A549 (cell line): ENCODE data around the gene PBX4. TPM values are rescaled to one million over a fixed set of nuclear protein-coding genes. Genes with fewer than 3 reads are reported as not detected.

ENCODE experiments used
- ATAC-seq, 2 experiments: fragments of 200-7000 bp in 1 of 2; fragments of >200 bp in 1 of 2; cut with Nextera tagmentation in 1 of 2; cut with Tn5 transposase in 1 of 2; 3 replicates each; pipeline versions ENCODE4 v1.8.0 to v1.9.1; 2018 to 2020; ENCODE audit warnings: mild to moderate bottlenecking in 1 of 2, moderate library complexity in 1 of 2
- CTCF ChIA-PET: fragments of 300-600 bp; sonication (Branson Sonifier 250); formaldehyde crosslinking; extraction: SDS; loops from one replicate; lab custom pipeline; 2021; ENCODE audit warnings: antibody characterized with exemption, inconsistent platforms; lab: Yijun Ruan, JAX
- POLR2A ChIA-PET: fragments of 350-600 bp; formaldehyde crosslinking; extraction: SDS; loops from one replicate; lab custom pipeline; 2021; ENCODE audit warnings: antibody characterized with exemption, inconsistent platforms; lab: Yijun Ruan, JAX
- DNase-seq, 2 experiments: peaks; one replicate each; pipeline versions ENCODE4 v3.0.0 to v3.0.0-alpha.2; 2011 to 2016; ENCODE audit warnings: low read depth in 1 of 2, low spot score in 1 of 2
- FAIRE-seq: peaks from 2 replicates; lab custom pipeline; 2011; peaks lifted over from hg19 to GRCh38; lab: Jason Lieb, UNC
- H3K27ac ChIP-seq, 2 experiments: fragments of >200 bp; sonication (Bioruptor Twin); formaldehyde crosslinking; 3 replicates each; pipeline ENCODE4 v1.5.1; 2016 to 2017
- H3K4me1 ChIP-seq: fragments of >200 bp; sonication (Bioruptor Twin); formaldehyde crosslinking; 3 replicates; pipeline ENCODE4 v1.6.1; 2016
- H3K4me2 ChIP-seq: fragments of >200 bp; sonication (Bioruptor Twin); formaldehyde crosslinking; 3 replicates; pipeline ENCODE4 v1.6.1; 2016
- H3K4me3 ChIP-seq: fragments of >200 bp; sonication (Bioruptor Twin); formaldehyde crosslinking; 3 replicates; pipeline ENCODE4 v1.5.1; 2016
- H3K9me3 ChIP-seq: fragments of >200 bp; sonication (Bioruptor Twin); formaldehyde crosslinking; 3 replicates; pipeline ENCODE4 v1.6.1; 2016
- ATOH8 ChIP-seq: fragments of 250-450 bp; sonication (Bioruptor Pico); IDR thresholded peaks from 2 replicates; pipeline ENCODE4 v1.5.0; 2020; ENCODE audit warnings: low read depth, mild to moderate bottlenecking, moderate library complexity
- BCL3 ChIP-seq: fragments of >200 bp; sonication (Bioruptor Twin); formaldehyde crosslinking; IDR thresholded peaks from 3 replicates; pipeline ENCODE4 v1.6.1; 2016
- CHD4 ChIP-seq: fragments of 200-600 bp; sonication (generic); IDR thresholded peaks from 2 replicates; pipeline ENCODE4 v1.6.1; 2016; ENCODE audit warnings: antibody characterized with exemption, mild to moderate bottlenecking, borderline replicate concordance
- EHMT2 ChIP-seq: fragments of 200-600 bp; sonication (generic); IDR thresholded peaks from 2 replicates; pipeline ENCODE4 v1.6.1; 2016; ENCODE audit warnings: antibody characterized with exemption, low read depth, mild to moderate bottlenecking, moderate library complexity
- ELK1 ChIP-seq: fragments of 150-350 bp; IDR thresholded peaks from 2 replicates; pipeline ENCODE4 v1.6.1; 2014; ENCODE audit warnings: low read depth, mild to moderate bottlenecking, low read length
- EP300 ChIP-seq, 2 experiments: fragments of >200 bp; sonication (Bioruptor Twin); formaldehyde crosslinking; IDR thresholded peaks; 2 replicates in 1 of 2; 3 replicates in 1 of 2; pipeline ENCODE4 v1.6.1; 2016 to 2017
- ESRRA ChIP-seq: fragments of 150-350 bp; IDR thresholded peaks from 2 replicates; pipeline ENCODE4 v1.6.1; 2014; ENCODE audit warnings: mild to moderate bottlenecking, low read length, borderline replicate concordance
- FOXS1 ChIP-seq: fragments of 250-450 bp; sonication (Bioruptor Pico); IDR thresholded peaks from 2 replicates; pipeline ENCODE4 v1.5.0; 2020; ENCODE audit warnings: mild to moderate bottlenecking, moderate library complexity
- HOXB5 ChIP-seq: fragments of 250-450 bp; sonication (Bioruptor Pico); IDR thresholded peaks from 2 replicates; pipeline ENCODE4 v1.5.0; 2020; ENCODE audit warnings: mild to moderate bottlenecking, moderate library complexity
- MAZ ChIP-seq: fragments of 150-350 bp; IDR thresholded peaks from 2 replicates; pipeline ENCODE4 v1.6.1; 2014; ENCODE audit warnings: antibody characterized with exemption, low read depth, low read length, borderline replicate concordance
- NFE2L2 ChIP-seq: fragments of 150-350 bp; conservative IDR thresholded peaks from 2 replicates; pipeline ENCODE4 v1.6.1; 2014; ENCODE audit warnings: low read length
- NPAS2 ChIP-seq: fragments of 250-450 bp; sonication (Bioruptor Pico); IDR thresholded peaks from 2 replicates; pipeline ENCODE4 v1.8.0; 2022; ENCODE audit warnings: mild to moderate bottlenecking, moderate library complexity, borderline replicate concordance
- POLR2A ChIP-seq: IDR thresholded peaks from 2 replicates; pipeline ENCODE4 v1.6.1; 2012; ENCODE audit warnings: mild to moderate bottlenecking, low read length
- POLR2AphosphoS2 ChIP-seq: conservative IDR thresholded peaks from 2 replicates; pipeline ENCODE4 v1.6.1; 2012; ENCODE audit warnings: low read length, improper control_type of control experiment, inconsistent platforms
- RAD21 ChIP-seq, 2 experiments: fragments of >200 bp in 1 of 2; sonication (Bioruptor Twin) in 1 of 2; formaldehyde crosslinking in 1 of 2; IDR thresholded peaks in 1 of 2; conservative IDR thresholded peaks in 1 of 2; 2 replicates in 1 of 2; 3 replicates in 1 of 2; pipeline ENCODE4 v1.6.1; 2012 to 2018; ENCODE audit warnings: inconsistent platforms in 1 of 2
- RFX5 ChIP-seq: fragments of 450-650 bp; IDR thresholded peaks from 2 replicates; pipeline ENCODE4 v1.7.1; 2014; ENCODE audit warnings: antibody characterized with exemption, mild to moderate bottlenecking, moderate library complexity
- SREBF2 ChIP-seq: fragments of 450-650 bp; IDR thresholded peaks from 2 replicates; pipeline ENCODE4 v1.6.1; 2014; ENCODE audit warnings: mild to moderate bottlenecking, moderate library complexity
- ZNF302 ChIP-seq: fragments of 250-450 bp; sonication (Bioruptor Pico); IDR thresholded peaks from 2 replicates; pipeline ENCODE4 v1.9.0; 2021; ENCODE audit warnings: inconsistent platforms, mild to moderate bottlenecking, moderate library complexity
- WGBS: methylation state at CpG from one replicate; pipeline ENCODE4 v1.1.6; 2017; ENCODE audit errors: missing lambda C conversion rate; 5-methylcytosine and 5-hydroxymethylcytosine counted together
- polyA plus RNA-seq, 4 experiments: library from polyadenylated mRNA; depleted of rRNA in 3 of 4; stranded (reverse); fragments of >200 nt; fragmentation: RNase III in 1 of 4; extraction: RNeasy Plus Mini Kit Qiagen cat#74134 plus additional on column Dnase treatment in 1 of 4; gene quantifications; 2 replicates in 3 of 4; 3 replicates in 1 of 4; pipeline ENCODE4 v1.2.3, GENCODE V29; 2011 to 2017
- TF ChIP-seq, protein P1 (sequence below): IDR thresholded peaks from 2 replicates; pipeline ENCODE4 v1.6.1; 2012
- TF ChIP-seq, protein P2 (sequence below): fragments of 200-600 bp; sonication (generic); IDR thresholded peaks from 2 replicates; pipeline ENCODE4 v1.6.1; 2016; ENCODE audit warnings: antibody characterized with exemption, mild to moderate bottlenecking, moderate library complexity
- TF ChIP-seq, protein P3 (sequence below): IDR thresholded peaks from 2 replicates; pipeline ENCODE4 v1.6.1; 2012
- TF ChIP-seq, protein P4 (sequence below): fragments of >200 bp; sonication (Bioruptor Twin); formaldehyde crosslinking; IDR thresholded peaks from 3 replicates; pipeline ENCODE4 v1.5.1; 2016

The PBX4 gene
- polyA plus RNA-seq, 2 of the 4 experiments (the other 2 are of a cell fraction), result 0.70 to 0.90 TPM

DNA sequence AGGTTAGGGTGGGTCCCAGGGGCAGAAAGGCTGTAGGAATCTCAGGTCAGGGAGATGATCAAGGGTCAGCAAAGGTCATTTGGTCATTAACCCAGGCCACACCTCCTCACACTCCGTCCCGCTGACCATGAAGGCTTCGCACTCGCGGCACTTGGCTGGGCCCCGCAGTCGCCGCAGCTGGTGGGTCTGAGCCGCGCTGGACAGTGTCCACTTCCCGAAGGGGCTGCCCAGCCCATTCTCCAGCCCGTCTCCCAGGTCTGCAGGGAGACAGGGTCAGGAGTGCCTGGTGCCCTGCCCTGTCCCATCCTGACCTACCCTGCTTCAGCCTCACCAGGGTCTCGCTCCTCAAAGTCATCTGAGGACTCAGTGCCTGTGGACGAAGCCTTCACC lies 16.8 kb upstream of the PBX4 start:
- Histone ChIP-seq H3K4me2 (no peak overlapping the region), H3K4me3 (no peak overlapping the region), H3K27ac (no peak overlapping the region), H3K9me3 (no peaks in the 10 kb centered on the region), H3K4me1 (no peaks in the 10 kb centered on the region)
- CTCF ChIA-PET, result interaction anchor here (1.1 to 2.2 kb wide), 2 partner anchors 9 to 104 kb away, joined by 3 to 6 read pairs; partner anchors contain the start of gene GMIP
- 97% methylated on average over 5 of the region's 14 CpGs for WGBS
- ATAC-seq (no peak), FAIRE-seq (no peak), DNase-seq (no peak)
- POLR2A ChIA-PET, result no interaction called here
- no peak for TF ChIP-seq SREBF2
- no peak for TF ChIP-seq CHD4
- no peak for TF ChIP-seq BCL3
- TF ChIP-seq, protein P1, sequence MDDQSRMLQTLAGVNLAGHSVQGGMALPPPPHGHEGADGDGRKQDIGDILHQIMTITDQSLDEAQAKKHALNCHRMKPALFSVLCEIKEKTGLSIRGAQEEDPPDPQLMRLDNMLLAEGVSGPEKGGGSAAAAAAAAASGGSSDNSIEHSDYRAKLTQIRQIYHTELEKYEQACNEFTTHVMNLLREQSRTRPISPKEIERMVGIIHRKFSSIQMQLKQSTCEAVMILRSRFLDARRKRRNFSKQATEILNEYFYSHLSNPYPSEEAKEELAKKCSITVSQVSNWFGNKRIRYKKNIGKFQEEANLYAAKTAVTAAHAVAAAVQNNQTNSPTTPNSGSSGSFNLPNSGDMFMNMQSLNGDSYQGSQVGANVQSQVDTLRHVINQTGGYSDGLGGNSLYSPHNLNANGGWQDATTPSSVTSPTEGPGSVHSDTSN, result no peak
- no peak for TF ChIP-seq ATOH8 (CRISPR knock-in tag)
- no peak for TF ChIP-seq RFX5
- no peak for TF ChIP-seq POLR2A
- TF ChIP-seq NPAS2 (CRISPR knock-in tag), result no peak
- TF ChIP-seq ESRRA, result no peak
- TF ChIP-seq ZNF302, result no peak
- no peak for TF ChIP-seq FOXS1 (CRISPR knock-in tag)
- TF ChIP-seq, protein P2, sequence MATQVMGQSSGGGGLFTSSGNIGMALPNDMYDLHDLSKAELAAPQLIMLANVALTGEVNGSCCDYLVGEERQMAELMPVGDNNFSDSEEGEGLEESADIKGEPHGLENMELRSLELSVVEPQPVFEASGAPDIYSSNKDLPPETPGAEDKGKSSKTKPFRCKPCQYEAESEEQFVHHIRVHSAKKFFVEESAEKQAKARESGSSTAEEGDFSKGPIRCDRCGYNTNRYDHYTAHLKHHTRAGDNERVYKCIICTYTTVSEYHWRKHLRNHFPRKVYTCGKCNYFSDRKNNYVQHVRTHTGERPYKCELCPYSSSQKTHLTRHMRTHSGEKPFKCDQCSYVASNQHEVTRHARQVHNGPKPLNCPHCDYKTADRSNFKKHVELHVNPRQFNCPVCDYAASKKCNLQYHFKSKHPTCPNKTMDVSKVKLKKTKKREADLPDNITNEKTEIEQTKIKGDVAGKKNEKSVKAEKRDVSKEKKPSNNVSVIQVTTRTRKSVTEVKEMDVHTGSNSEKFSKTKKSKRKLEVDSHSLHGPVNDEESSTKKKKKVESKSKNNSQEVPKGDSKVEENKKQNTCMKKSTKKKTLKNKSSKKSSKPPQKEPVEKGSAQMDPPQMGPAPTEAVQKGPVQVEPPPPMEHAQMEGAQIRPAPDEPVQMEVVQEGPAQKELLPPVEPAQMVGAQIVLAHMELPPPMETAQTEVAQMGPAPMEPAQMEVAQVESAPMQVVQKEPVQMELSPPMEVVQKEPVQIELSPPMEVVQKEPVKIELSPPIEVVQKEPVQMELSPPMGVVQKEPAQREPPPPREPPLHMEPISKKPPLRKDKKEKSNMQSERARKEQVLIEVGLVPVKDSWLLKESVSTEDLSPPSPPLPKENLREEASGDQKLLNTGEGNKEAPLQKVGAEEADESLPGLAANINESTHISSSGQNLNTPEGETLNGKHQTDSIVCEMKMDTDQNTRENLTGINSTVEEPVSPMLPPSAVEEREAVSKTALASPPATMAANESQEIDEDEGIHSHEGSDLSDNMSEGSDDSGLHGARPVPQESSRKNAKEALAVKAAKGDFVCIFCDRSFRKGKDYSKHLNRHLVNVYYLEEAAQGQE, result no peak
- TF ChIP-seq ELK1, result no peak

GRCh38 chr19:19634516-19635312 lies 16.2 kb upstream of the PBX4 start:
- 93% methylated on average over 31 of the region's 36 CpGs for WGBS
- no peaks in the 10 kb centered on the region for H3K4me1 ChIP-seq
- no peak overlapping the region for H3K4me3 ChIP-seq
- H3K4me2 ChIP-seq, result no peak overlapping the region
- H3K9me3 ChIP-seq, result no peaks in the 10 kb centered on the region
- no peak overlapping the region for H3K27ac ChIP-seq
- ATAC-seq (no peak), DNase-seq (no peak), FAIRE-seq (no peak)
- CTCF ChIA-PET, result interaction anchor here (1.1 to 2.2 kb wide), 2 partner anchors 9 to 103 kb away, joined by 3 to 6 read pairs; partner anchors contain the start of gene GMIP
- POLR2A ChIA-PET, result no interaction called here
- TF ChIP-seq HOXB5, result no peak
- no peak for TF ChIP-seq POLR2A
- TF ChIP-seq, protein P3, sequence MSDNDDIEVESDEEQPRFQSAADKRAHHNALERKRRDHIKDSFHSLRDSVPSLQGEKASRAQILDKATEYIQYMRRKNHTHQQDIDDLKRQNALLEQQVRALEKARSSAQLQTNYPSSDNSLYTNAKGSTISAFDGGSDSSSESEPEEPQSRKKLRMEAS, result no peak
- TF ChIP-seq, protein P4, sequence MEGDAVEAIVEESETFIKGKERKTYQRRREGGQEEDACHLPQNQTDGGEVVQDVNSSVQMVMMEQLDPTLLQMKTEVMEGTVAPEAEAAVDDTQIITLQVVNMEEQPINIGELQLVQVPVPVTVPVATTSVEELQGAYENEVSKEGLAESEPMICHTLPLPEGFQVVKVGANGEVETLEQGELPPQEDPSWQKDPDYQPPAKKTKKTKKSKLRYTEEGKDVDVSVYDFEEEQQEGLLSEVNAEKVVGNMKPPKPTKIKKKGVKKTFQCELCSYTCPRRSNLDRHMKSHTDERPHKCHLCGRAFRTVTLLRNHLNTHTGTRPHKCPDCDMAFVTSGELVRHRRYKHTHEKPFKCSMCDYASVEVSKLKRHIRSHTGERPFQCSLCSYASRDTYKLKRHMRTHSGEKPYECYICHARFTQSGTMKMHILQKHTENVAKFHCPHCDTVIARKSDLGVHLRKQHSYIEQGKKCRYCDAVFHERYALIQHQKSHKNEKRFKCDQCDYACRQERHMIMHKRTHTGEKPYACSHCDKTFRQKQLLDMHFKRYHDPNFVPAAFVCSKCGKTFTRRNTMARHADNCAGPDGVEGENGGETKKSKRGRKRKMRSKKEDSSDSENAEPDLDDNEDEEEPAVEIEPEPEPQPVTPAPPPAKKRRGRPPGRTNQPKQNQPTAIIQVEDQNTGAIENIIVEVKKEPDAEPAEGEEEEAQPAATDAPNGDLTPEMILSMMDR, result no peak
- TF ChIP-seq ESRRA, result no peak
- TF ChIP-seq SREBF2, result no peak
- no peak for TF ChIP-seq EHMT2
- TF ChIP-seq, protein P1, result no peak
- TF ChIP-seq EP300 (IDR thresholded peaks at IDR 0.05), result no peak
- no peak for TF ChIP-seq POLR2AphosphoS2
- no peak for TF ChIP-seq NFE2L2
- no peak for TF ChIP-seq RAD21 (conservative IDR thresholded peaks at IDR 0.05 in 1 of 2, IDR thresholded peaks at IDR 0.05 in 1 of 2)
- TF ChIP-seq MAZ, result no peak
